H1 (cell line): Measurements from ENCODE around the gene TFB2M. TPM values are rescaled to one million over a fixed set of nuclear protein-coding genes. Genes with fewer than 3 reads are reported as not detected.

ENCODE experiments used
- POU5F1 ChIP-seq: IDR thresholded peaks from 2 replicates; pipeline ENCODE4 v1.6.1; 2011; ENCODE audit warnings: low read depth, mild to moderate bottlenecking, low read length, moderate library complexity
- SUZ12 ChIP-seq: fragments of 200-600 bp; sonication (generic); IDR thresholded peaks from 2 replicates; pipeline ENCODE4 v1.6.1; 2012; ENCODE audit warnings: mild to moderate bottlenecking, inconsistent platforms, low read length, moderate library complexity, mixed read lengths
- TAF1 ChIP-seq: IDR thresholded peaks from 2 replicates; pipeline ENCODE4 v1.6.1; 2011; ENCODE audit warnings: mild to moderate bottlenecking, low read depth, low read length
- polyA plus RNA-seq, 7 experiments: library from polyadenylated mRNA; depleted of rRNA in 3 of 7; stranded (reverse) in 5 of 7; unstranded in 2 of 7; fragments of >200 nt in 5 of 7; fragments of 200-250 nt in 2 of 7; gene quantifications; 1 replicate in 5 of 7; 2 replicates in 1 of 7; 4 replicates in 1 of 7; pipeline versions ENCODE4 v1.2.1 to v1.2.3, GENCODE V29; 2011 to 2013; ENCODE audit warnings: missing spikeins in 2 of 7, mixed read lengths in 2 of 7
- total RNA-seq: library from RNA; stranded (reverse); fragmentation: NEBNext Ultra II Directional; extraction: Animal tissue kit (Norgen Biotek cat#: 25700); gene quantifications from 2 replicates; pipeline ENCODE4 v1.2.1, GENCODE V29; 2021

TFB2M gene
- total and polyA plus RNA-seq, 2 of the 8 experiments (the other 6 are each of a cell fraction or from before 2014, with no cell fraction given) = 10.4 to 22.0 TPM

DNA sequence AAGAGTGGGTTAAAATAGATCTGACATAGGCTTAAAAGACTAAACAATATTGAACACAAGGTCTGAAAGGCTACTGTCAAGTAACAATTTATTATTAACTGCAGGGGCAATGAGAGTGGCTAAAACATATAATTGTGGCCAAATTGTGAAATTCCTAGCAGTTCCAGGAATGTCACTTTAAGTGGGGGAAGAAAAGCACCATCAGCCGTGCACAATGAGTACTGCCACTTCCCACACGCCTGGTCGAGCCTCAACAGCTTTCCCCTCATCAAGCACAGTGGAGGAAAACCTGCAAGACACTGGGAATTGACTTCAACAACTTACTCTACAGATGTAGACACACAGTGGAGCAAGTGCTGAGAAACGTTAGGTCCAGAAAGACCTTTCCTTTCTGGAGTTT is 16.4 kb downstream of the TFB2M start (continued):
- TF ChIP-seq SUZ12 (no peak), TAF1 (no peak), POU5F1 (no peak)
